Stimulated activated CD4-positive, alpha-beta T cell treated with anti-CD3 and anti-CD28 coated beads, Interleukin-2, amount 100 ng/mL, for 4 hours (primary cell): ENCODE measurements around the gene SYT1.

Experiments
- DNase-seq: peaks from one replicate; pipeline ENCODE4 v3.0.0-alpha.2; 2020; ENCODE audit warnings: low read depth

SYT1 gene

DNA sequence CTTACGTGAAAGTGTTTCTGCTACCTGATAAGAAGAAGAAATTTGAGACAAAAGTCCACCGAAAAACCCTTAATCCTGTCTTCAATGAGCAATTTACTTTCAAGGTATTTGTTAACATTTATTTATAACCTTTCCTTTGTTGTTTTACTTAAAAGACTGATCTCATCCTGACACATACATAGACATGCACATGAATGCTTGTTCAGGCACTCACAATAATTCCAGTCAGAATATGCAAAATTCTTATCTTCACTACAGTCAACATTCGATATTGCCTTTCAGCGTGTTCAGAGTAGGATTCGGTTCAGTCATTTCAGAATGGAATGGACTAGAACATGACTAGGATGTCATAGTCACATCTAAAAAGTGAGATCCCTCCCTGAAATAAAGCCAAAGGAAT lies 431.6 kb downstream of the SYT1 start:
- no peak for DNase-seq

DNA sequence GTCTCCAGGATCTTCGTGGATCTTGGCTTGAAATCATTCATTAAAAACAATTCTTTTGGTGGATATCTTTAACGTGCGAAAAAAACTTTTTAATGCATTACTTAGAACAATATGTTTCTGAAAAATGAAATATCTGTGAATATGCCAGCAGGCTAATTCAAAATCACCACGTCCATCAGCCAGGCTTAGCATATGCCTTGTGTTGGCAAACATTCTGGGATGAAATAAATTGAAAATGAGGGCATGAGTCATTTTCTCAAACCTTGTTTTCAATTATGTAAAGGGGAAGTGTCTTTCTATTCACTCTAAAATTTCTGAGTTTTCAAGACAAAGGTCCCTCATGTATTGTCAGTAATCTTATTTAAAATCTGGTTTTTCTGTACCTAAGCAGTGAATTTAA lies 432.3 kb downstream of the SYT1 start:
- no peak for DNase-seq

DNA sequence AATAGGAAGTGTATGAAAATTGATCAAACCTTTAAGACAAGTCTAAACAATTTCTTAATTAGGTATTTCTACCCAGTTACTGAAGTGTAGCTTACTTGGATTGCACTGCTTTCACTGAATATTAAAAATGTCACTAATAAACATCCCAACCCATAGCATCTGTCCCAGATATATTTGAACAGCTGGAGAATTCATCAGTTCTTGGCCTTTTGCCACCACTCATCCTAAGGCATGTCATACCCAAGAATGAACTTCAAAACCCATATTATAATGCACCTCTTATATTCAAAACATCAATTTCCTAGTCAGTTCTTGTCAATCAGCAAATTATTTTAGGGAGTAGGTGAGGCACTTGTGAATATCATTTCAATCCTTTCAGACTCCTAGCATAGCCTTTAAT lies 433.9 kb downstream of the SYT1 start:
- DNase-seq = no peak

DNA sequence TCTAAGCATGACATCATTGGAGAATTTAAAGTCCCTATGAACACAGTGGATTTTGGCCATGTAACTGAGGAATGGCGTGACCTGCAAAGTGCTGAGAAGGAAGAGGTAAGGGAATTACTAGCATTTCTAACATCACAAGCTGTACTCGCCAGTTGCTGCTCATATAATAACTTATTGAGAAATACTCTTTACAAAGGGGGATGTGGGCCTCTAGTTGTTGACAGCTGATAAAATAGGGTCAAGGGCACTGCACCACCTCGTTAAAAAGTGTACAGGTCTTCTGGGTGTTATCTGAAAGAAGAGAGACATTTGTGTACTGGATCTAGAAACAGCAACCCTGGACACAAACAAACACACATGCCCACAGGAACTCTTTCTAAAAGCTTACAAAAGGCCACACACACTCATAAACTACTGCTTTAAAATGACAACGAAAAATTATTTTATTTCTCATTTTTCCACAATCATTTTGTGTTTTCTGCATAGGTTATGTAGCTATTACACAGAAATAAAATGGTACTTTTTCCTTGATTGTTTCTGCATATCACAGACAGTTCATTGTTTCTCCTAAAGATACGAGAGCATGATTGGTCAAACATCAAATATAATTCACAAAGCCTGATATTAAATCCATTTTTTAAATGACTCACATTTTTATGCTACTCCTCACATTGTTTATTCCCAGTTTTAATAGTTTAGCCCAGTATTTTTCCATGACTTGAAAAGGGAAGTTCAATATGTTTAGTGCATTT lies 435.0 kb downstream of the SYT1 start:
- no peak for DNase-seq

DNA sequence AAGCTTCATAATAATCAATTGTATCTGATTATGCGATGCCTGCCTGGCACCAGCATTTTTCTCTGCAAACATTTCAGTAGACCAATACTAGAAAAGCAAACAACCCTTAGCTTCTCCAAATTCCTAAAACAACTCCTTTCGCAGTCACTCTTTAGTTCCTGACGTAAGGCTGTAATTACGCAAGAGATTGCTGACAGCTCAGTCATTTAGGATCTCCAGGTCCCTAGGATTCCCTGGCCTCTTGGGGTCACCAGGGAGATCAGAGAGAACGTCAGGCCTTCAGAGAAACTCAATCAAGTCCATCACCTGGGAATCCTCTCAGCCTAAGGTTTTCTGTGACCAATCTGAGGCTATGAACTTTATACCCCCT lies 435.6 kb downstream of the SYT1 start:
- DNase-seq = no peak

DNA sequence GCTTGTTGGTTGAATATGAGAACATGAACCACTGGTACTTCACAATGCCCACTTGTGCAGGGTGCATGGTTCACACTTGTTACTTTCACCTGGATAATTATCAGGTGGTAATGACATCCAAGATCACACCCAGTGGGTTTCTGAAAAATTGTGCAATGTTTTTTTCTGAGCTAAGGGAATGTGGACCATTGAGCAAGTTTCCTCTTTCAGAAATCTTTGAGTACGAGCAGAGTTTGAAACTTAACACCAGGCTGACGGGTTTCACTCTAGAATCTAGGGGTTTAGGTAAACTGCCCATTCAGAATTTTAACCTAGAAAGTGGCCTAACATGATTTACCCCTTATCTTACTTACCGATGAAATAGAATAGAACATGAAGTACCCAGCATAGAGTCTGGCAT lies 436.6 kb downstream of the SYT1 start:
- DNase-seq = no peak

DNA sequence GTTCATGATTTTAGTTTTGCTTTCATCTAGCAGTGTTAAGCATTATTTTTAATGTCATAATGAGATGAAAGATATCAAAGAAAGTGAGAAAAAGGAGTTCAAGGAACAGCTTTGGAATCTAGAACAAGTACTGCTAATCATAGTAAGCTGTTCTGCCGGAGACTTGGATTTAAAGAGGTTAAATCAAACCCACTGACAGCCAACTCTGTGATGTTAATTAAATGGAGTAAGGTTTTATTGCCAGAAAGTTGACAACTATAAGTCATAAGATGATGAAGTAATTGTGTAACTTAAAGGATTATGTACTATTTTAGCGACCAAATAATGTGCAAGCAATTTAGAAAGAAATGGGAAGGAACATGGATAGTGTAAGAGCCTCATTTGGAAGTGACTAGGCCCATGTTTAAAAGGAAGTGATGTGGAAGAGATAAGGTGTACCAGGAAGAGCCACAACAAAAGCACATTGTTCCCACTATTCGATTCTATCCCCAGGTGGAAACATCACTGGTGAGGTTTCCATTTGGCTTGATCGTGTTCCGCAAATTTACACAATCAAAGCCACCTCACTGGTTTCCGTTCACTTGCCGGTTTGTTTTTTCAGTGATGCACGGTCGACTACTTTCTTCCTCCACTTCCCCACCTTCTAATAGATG lies 437.7 kb downstream of the SYT1 start:
- no peak for DNase-seq

DNA sequence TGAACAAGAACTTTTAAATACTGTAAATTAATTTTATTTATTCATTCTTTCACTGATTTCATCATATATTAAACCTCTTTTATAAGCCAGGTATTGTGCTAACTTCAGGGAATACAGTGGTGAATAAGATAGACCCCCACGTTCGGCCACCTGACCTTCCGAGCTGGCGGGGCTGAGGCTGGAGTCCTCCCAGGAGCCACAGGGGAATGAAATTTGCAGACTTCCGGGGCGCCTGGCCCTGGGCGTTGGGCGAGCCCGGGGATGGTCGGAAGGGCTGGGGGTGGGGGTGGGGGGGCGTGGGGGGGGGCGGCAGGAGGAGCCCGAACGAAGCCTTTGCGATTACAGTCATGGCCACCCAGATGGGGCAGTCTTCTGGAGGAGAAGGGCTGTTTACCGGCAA lies 442.8 kb downstream of the SYT1 start:
- DNase-seq = no peak

DNA sequence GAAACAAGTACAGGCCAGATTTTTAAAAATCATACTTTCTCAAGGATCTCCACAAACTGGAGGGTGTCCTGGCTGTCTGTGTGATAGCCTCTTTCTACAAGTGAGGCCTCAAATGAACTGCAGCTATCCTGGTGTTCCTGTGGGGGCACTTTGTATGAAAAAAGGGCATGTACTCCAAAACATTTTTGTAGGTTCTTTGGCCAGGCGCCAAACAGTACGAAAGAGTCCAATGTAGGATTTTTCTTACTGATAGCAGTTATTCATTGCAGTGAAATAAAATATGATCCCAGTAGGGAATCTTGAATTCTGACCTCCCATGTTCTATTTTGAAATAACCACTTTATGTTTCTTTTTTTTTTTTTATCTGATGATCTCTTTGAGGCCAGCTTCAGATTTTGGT lies 444.5 kb downstream of the SYT1 start:
- no peak for DNase-seq

DNA sequence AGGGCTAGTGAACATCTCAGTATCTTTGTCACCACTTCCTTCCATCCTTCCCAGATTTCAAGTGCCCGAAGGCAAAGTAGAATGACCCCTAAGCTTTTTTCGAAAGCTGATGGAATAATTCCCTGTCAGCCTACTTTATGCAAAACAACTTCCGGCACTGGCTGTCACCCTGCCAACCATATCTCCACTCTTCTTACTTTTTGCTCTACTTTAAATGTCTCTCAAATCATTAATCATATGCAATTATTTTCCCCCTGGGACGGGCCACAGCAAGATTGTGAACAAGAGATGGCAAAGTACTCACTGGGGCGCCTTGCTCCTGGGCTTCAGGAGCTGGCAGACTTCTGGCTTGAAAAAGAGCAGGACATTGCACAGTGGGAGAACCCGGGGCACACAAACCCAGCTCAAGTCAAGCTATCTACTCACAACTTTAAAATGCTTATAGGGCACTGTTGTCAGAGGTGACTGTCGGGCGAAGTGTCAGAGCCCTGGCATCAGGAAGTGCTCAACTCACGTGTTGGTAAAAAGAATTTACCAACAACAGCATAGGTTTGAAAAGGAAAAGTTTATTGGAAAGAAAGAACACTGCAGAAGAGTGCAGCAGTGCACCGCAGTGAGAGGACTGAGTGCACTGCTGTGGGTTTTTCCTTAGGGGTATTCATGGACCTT lies 452.7 kb downstream of the SYT1 start:
- DNase-seq = no peak

DNA sequence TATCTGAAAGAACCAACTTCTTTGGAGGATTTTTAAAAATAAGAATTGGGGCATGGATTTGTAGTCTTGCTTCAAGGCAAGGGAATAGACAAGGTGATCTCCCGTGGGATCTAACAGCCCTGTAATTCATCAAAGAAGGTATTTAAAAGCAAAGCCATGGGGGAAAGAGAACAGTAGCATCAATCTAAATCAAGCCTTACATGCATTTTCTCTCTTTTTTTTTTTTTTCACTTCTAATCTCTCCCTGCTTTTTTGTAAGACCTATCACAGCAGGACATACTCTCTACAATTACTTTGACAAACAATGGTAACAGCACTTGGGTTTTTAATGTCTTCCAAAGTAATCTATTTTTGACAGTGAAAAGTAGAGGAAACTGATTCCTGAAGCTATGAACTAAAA lies 458.3 kb downstream of the SYT1 start:
- DNase-seq = no peak

DNA sequence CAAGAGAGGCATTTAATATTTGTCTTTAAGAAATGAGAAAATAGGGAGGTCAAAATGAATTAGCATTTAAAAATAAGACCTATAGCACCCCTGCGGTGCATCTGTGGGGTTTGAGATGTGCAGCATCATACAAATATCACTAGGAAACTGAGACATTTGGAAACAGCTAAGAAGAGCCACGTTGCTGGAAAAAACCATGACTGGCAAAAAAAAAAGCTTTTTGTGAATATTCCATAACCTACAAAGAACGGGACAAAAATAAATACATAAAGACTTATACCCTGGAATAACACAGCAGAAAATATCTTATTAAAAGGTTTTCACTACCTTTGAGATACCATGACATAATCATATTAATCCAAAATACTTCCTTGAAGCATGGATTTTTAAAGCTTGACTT lies 460.0 kb downstream of the SYT1 start:
- no peak for DNase-seq

DNA sequence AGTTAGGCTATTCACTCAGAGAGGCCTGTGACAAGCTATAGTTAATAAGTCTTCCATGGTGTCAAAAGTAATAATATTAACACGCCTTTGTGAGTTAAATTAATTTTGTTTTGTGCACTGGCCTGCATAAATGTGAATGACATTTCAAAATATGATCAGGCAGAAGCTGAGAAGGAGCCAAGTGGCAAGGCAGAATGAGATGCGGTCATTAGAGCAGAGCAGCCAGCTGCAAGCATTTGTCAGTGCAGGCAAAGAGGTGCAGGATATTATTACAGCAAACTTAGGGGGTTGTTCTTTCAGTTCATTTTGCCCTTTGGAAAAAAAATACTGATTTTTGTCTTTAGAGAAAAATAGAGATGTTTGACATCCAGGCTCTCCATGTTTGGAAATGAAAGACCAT lies 461.6 kb downstream of the SYT1 start:
- no peak for DNase-seq

DNA sequence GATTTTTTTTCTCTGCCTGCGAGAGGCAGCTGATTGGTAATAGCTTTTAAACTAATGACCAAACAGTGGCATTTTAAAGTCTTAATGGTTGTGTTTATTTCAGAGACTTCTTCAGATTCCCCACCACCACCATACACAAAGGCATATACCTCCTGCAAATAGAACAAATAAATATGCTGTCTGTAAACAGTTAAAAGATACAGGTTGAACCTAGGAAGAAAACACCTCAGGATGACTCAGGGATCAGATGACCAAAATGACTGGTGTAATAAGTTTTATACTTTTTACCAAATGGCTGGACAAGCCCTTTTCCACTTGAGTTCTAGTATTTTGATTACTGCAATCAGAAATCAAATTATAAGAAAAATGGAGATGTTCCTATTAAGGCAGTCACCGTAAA lies 462.1 kb downstream of the SYT1 start:
- no peak for DNase-seq

DNA sequence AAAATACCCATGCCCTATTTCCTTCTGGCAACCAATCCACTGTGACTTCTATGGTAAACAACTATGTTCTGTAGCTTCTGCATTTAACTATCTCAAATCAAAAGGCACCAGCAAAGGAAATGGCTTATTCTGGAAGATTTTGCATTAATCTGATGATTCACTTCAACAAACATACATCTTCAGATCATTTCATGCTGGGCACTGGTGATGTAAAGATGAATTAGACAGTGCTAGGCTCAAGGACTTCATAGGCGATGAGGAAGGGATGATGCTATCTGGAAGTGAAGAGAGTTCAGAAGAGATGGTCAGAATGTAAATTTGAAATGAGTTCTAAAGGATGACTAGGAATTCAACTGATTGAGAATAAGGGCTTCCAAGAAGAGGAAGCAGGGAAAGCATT lies 462.9 kb downstream of the SYT1 start:
- DNase-seq = no peak

DNA sequence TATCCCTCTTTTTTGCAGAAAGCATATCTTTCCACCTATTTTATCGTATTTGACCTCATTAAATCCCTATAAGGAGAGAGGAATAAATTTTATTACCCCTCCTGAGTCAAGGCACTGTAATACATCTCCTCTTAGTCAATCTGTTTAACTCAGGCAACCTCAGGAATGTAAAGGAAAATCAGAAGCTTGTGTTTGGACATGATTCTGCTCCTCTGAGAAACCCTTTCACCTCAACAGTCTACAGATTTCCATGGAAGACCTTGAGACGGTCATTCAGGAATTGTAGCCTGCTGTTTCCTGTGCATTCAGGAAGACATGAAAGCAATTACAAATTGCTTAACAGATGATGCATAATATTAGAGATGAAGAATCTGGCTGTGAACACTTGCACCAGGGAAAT lies 465.4 kb downstream of the SYT1 start:
- no peak for DNase-seq

DNA sequence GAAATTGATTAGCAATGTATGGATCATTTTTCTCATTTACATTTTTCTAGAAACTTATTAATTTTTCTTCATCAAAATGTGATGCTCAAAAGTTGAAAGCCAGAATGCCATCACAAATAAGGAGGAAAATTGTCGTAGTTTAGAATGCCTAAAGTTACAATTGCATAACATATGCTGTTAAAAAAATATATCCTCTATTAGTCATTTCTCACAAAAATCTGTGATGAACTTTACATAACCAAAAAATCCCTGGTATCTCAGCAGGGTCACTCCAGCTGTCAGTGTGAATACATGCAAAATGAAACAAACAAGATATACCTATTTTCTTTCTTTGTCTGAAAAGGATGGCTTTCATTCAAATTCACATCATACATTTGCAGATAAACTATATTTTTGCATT lies 467.3 kb downstream of the SYT1 start:
- DNase-seq = no peak

DNA sequence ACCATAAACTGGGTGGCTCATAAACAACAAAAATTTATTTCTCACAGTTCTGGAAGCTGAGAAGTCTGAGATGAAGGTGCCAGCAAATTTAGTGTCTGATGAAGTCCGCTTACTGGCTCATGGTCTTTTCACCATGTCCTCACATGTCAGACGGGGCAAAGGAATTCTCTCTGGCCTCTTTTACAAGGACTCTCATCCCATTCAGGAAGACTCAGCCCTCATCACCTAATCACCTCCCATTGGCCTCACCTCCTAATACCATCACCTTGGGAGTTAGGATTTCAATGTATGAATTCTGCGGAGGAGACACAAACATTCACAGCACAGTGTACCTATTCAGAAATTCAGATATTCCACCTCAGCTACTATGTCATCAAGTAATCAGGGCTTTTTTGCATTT lies 468.6 kb downstream of the SYT1 start:
- DNase-seq = no peak

DNA sequence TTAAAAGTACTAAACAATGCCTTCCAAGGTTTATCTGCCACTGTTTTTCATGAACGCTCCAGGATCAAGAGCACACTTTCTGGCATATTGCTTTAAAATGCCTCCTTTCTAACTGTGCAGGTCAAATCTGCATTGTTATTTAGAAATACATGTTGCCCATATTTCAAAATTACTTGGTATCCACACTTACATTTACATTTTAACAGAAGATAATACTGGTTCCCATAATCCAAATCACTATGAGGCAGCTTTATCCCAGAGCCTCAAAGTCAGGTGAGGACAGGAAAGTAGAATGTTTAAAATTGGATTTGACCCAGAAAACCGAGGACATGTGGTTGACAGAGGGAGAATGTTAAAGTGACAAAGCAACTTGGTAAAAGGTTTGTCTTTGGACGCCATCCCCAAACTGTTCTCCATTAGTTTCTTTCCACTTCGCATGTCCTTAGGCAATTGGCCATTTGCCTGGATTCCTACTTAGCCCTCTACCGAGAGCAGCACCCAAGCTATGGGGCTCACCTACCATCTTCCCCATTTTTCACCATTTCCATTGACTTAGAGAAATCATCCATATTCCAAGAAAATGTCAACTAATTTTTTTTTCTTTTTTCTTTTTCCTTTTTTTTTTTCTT lies 473.2 kb downstream of the SYT1 start:
- DNase-seq = no peak

DNA sequence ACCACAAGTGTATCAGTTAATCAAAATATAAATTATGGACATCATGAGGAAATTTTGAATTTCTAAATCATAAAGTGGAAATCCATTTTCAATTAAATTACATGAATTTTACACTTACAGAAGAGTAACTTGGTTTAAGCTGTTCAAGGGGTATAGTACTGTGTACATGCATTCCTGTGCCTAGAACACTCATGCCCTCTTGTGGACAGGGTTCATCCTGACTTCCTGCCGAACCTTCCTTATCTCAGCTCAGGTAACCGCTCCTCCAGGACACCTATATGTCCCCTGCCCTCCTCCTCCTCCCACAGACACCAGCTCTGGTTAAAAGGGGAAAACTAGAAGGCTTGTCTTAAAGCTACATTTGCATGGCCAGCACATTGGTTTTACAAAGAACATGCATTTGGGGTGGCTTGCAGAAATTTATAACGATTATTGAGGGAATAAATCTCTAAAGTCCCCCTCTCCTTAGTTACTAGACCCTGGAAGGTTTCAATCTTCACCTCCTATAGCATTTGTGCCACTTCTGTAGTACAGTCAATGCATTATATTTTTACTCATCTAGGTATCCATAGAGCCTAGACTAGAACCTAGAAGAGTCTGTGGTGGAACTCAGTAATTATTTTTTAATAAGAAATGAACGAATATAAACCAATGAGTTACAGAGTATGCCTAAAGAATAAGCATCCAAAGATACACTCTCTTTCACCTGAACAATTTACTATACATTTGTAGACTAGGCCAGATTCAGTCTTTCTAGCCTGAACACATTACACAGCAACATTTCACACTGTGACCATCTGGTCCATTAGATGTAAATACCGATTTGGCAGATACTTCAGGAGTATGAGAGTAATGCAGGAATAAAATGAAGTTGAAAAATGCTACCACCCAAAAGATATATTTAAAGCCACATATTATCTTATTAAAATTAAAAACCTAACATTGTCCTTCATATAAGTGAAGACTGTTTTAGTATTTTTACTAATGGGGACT lies 480.6 kb downstream of the SYT1 start:
- DNase-seq = no peak

DNA sequence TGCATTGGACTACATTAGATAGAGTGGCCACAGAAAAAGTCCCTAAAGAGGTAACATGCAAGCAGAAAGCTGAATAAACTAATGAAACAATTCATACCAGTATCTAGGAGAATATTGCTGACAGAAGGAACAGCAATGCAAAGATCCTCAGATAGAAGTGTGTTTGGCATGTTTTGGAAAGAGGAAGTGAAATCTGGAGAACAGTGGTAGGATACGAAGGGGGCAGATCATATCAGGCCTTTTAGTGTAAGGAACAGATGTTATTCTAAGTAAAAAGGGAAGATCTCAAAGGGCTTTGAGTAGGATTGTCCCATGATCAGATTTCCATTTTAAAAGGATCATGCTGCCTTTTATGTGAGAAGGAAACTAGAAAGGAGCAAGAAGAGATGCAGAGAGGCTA lies 483.3 kb downstream of the SYT1 start:
- no peak for DNase-seq

DNA sequence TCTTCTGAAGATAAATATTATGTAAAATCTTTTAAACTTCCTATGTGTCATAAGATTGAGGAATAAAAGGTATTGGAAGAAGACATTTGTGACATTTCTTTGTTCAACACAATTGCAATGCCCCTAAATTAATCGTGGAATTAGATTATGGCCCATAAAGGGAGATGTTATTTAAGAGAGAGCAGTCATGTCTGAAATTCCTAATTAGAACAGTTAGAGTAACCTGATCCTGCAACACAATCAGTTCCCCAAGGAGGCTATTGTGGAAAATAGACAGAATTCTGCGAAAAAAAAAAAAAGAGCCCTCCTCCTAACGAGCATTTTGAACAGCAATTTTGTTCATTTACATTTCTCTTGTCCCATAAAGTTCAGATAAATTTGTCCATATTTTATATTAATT lies 486.7 kb downstream of the SYT1 start:
- DNase-seq = no peak
